Dermis microvascular lymphatic vessel endothelial cell (primary cell): ENCODE data around the gene TADA1. TPM values are rescaled to one million over a fixed set of nuclear protein-coding genes. Genes with fewer than 3 reads are reported as not detected.

Source experiments
- DNase-seq, 2 donors: peaks; one replicate each; pipeline versions ENCODE4 v3.0.0 to v3.0.0-alpha.2; 2010; ENCODE audit warnings: low read depth in 2 of 2
- total RNA-seq: library from RNA; depleted of rRNA; stranded (reverse); fragments of >200 nt; gene quantifications from 2 replicates; pipeline ENCODE4 v1.2.1, GENCODE V29; 2014

Gene TADA1, protein sequence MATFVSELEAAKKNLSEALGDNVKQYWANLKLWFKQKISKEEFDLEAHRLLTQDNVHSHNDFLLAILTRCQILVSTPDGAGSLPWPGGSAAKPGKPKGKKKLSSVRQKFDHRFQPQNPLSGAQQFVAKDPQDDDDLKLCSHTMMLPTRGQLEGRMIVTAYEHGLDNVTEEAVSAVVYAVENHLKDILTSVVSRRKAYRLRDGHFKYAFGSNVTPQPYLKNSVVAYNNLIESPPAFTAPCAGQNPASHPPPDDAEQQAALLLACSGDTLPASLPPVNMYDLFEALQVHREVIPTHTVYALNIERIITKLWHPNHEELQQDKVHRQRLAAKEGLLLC
- total RNA-seq = 8.3 and 10.1 TPM in 2 replicates

DNA sequence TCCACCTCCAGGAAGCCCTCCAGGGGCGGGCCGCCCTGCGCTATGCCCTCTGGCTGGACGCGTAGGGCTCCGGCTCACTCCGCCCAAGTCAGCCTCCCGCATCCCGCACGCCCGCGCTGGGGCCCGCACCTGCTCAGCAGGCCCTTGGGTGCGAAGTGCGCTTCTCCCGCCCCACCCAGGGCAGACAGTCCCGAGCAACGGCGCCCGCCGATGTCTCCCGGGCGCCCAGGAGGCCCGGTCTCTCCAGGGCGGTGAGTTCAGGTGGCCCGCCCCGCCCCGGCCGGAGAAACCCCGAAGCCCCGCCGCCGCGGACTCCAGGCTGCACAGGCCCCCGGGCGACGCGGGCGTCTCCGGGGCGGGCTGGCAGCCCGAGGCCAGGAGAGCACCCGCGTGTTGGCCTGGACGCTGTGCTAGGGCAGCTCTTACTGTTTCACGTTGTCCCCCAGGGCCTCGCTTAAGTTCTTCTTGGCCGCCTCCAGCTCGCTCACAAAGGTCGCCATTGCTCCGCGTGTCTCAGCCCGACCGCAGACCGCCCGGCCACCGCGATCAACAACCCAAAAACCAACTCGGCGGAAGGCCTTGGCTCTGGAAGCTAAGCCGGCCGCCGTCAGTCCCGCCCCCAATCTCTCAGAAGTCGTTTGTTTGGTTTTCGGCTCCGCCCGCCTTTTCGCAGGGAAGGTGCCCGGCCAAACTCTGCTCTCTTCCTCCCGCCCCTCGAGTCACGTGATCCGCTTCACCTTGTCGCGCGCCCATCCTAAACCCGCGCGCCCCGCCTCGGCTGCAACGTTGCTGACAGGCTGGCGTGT is at the start of gene TADA1:
Gene TADA1, minus strand, starts transcription at position 531 of the 806 bp plus-strand sequence. Its CDS starts 31 bp downstream, at position 500.
- peak; percentile 94 to 98 for DNase-seq

DNA sequence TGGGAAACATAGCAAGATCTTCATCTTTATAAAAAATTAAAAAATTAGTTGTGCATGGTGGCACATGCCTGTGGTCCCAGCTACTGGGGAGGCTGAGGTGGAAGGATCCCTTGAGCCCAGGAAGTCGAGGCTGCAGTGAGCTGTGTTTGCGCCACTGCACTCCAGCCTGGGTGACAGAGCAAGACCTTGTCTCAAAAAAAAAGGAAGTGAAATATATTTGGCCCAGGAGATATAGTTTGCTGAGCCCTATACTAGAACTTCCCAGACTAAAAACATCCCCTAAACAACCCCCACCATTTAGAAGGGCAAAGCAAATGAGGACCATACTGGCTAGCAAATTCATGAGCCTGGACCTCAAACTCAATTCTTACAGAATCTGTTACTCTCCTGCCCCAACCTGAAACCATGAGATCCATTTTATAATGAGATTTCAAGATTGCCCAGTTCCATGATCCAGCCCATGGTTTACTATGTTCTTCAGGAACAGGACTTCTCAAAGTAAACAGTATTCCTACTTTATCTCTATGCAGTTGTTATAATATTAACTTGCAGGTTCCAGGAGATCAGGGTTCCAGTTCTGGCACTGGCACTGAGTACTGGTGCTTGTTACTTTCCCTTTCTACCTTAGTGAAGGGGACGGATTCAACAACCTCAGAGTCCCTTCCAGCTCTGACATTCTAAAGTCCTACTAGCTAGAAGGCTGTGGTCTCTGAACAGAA is 48.9 kb upstream of the TADA1 start:
- no peak for DNase-seq

DNA sequence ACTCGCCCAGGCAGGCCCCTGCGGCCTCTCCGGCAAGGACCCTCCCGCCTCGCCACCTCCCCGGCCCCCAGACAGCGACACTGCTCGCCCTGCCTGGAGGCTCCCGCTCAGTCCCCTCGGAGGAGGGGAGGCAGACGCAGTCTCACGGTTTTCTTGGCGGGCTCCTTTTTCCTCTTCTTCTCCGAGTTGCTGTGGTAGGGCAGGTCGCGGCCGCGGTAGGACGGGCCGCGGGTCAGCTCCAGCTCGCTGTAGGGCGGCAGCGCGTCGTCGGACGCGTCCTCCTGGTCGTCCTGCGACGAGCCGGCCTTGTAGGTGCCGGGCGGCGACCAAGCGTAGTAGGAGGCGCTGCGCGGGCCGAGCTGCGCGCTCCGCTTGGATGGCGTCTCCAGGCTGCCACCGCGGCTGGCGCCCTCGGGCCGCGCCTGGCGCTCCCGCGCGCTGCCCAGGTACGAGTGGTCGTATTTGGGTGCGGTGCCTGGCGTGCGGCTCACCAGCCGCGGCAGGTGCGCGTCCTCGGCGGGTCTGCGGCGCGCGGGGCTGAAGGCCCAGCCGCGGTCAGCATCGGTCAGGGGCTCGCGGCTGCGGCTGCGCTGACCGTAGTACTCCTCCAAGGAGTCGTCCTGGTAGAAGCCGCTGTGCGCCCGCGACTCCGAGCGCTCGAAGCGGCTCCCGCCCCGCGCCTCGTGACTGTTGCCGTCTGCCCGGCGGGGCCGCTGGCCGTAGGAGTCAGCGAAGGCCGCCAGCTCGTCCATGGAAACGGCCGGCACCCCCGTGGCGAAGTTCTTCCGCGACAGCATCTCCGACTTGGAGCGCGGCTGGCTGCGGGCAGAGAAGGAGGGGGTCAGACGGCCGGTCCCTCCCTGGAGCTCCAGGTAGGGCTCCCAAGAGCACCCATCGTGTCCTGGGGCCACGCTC is 44.8 kb upstream of the TADA1 start:
- peak in 1 of 2 donors; percentile 11 for DNase-seq

DNA sequence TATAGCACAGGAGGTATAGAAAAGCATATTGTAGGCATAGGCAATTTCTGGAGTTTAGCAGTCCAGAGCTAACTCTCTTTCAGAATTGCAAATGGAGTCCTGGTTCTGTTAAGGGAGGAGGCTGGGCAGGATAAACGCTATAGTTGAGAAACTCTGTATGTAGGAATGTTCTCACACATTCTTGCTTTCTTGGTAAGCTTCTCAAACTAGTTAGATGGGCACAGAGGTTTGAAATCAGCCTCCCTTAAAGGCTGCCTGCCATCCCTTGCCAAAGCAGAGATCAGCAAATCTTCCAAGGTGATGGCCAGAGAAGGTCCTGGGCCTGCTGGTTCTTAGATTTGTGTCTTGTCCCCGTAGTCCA is 42.9 kb upstream of the TADA1 start:
- DNase-seq = no peak

DNA sequence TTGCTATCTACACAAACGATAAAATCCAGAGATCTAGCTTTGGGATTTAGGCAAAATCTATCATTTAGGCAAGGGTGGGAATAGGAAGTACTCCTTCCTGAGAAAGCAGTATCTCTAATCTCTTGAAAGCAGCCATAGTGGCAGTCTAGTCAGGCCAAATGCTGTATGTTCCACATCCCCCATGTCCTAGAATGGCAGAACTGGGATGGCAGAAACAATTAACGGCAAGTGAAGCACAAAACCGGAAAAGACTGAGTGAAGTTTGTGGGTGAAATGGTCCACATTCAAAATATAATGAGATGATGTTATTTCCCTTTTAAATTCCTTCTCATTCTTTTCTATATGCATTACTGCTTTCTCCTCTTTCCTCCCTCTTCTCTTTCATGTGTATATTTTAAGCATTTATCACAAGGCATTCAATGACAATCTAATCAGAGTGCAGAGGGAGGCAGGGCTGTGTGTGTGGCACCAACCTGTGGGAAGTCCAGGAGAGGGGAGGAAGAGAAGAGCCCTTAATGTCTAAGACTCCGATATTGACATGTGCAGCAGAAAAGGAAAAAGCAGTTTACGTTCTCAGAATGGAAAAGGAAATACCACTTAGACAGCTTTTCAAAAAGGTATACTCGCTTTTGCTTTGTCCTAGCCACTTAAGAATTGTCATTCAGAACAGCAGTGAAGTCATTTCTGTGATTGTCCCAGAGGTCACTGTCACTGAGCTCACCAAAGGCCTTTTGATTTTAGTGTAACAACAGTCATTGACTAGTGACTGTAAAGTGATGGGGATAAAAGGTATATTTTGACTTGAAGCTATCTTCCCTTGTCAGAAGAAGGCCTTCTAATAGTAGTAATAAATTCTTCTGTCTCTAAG is 42.3 kb upstream of the TADA1 start:
- no peak for DNase-seq

DNA sequence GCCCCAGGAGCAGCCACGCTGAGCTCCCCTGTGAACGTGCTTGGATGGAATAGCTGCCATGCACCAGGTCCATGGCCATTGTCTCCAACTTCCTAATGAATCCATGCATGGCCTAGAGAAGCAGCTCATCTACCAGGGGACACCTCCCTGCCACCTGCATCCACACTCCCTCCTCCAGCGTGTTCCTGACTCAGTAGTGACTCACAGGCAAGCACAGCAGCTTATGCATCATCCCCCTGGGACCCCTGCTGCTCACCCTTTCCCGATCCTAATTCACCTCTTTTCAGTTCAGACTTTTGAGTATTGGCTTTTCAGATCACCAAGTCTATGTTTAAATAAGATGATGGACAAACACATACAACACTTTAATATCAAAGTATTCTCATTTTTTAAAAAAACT is 39.9 kb upstream of the TADA1 start:
- no peak for DNase-seq

DNA sequence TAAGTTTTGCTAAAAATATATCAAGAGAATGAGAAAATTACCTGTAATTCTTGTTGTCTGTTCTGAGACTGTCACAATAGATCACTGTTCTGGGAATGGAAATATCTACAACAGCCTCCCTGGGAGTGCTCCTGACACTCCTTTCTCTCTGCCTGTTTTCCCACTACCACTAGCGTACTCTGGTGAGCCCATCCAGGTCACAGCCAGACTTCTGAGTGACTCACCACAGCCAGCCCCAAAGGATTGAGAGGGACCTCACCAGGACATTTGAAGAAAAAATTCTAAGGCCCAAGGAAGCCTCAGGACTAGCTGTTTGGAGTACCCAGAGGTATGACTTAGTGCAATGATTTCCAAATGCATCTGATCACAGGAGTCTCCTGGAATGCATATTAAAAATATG is 39.0 kb upstream of the TADA1 start:
- no peak for DNase-seq

DNA sequence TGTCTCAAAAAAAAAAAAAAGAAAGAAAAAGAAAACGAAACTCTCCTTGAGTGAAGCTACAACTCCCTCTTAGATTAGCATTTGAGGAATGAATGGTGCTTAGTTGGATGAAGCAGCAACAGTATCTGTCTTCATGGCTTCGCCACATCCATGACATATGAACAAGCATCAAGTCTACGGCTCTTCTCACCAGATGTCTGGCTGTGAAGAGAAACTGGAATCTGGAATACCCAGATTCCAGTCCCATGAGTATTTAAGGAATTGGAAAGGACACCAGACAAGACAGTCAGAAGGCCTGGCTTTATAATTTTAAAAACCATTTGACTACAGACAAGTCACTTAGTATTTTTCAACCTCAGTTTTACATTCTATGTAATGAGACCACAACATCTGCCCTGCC is 38.0 kb upstream of the TADA1 start:
- no peak for DNase-seq

DNA sequence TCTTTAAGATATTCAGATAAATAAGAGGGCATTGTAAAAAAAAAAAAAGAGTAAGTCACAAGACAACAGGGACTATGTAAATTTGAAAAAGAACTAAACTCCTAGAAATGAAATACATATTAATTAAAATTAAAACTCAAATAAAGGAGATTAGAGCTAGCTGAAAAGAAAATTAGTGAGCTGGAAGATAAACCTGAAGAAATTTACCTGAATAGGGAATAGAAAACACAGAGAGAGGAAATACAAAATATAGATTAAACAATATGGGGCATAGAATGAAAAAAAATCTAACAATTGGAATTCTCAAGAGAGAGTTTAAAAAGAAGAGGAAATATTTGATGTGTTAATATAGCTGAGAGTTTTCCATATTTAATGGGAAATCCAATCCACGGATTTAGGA is 35.6 kb upstream of the TADA1 start:
- DNase-seq = no peak

DNA sequence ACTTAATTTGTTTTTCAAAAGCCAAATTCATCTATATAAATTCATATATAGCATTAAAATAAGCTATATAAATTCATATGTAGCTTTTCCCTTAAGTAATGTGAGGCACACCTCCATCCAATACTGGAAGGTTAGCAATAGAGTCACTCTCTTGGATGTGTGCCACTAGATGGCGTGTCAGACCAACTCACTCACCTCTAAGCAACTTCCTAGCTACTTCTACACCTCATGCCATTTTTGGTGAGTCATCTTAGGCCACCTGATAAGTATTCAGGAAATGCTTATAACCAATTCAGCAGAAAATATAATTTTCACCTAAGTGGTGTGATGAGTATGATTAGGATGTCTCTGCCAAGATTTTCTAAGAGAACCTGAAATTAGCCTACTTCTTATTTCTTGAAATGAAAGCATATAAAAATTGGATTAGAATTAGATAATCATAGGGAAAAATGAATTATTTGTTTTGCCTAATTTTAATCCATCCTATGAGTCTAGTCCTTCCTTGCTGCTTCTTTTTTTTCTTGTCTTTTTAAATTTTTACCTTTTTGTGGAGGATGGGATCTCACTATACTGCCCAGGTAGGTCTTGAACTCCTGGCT is 34.4 kb upstream of the TADA1 start:
- peak; percentile 90 to 92 for DNase-seq

DNA sequence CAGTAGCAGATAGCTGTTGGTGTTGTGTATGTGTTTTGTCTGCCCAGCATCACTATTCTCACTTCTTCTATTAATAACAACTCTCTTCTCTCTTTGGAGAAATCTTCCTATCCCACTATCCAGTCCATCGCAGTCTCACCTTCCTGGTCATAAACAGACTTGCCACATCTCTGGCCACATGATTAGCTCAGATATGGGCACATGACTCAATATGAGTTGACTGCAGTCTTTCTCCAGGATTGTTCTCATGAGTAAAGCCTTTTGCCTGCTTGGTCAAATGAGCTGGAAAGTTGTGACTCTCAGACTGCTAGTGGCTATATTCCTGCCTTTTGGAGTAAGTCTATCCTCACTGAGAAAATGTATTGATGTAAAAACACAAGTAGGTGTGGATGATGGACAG is 32.9 kb upstream of the TADA1 start:
- DNase-seq = no peak

DNA sequence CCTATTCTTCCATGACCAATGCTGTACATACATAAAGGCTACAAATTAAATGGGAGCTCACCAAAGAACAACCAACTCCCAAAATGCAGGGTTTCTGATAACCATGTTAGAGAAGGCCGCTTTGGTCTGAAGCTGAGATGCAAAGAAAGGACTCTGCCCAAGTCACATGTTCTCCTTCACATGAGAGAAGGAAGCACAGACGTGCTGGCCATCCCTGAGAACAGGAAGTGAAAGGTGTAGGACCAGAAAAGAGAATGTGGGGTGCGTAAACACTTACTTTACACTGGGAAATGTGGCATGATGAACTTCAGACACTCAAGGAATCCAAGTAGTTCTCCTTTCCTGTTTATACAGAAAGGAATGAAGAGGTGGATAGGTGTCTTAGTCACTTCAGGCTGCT is 31.7 kb upstream of the TADA1 start:
- DNase-seq = no peak

DNA sequence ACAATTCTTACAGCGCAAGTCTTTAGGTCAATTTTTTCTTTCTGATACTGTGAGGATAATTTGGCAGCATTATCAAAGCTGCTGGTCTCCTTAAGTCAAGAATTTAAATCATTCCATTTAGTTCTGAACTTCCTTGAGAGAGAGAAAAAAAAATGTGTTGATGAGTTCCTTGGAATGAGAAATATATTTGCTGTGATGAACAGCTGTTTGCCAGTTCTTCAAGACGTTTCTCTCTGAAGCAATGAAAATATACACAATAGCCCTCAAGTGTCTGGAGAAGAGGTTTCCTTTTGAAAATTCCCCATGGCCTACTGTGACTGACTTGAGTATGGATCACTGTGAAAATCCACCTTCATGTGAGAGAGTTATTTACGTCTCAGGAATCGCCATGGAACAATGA is 31.0 kb upstream of the TADA1 start:
- DNase-seq = no peak

DNA sequence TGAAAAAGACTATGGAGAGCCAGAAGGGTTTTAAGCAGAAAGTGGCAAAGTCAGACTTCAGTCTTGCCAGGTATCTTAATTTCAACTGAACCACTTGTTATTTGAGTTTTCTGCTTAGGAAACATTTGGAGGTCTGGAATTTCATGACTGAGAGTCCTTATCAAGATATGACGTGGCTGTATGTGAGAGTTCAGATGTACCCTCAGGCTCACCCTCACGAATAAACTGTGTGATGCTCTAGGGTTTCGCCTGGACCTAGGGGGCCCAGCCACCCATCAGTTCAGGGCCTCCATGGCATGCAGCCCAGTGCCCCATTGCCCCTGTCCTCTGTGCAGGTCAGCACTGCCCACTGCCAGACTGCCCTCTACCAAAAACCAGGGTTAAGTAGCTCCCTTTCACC is 30.6 kb upstream of the TADA1 start:
- DNase-seq = no peak

DNA sequence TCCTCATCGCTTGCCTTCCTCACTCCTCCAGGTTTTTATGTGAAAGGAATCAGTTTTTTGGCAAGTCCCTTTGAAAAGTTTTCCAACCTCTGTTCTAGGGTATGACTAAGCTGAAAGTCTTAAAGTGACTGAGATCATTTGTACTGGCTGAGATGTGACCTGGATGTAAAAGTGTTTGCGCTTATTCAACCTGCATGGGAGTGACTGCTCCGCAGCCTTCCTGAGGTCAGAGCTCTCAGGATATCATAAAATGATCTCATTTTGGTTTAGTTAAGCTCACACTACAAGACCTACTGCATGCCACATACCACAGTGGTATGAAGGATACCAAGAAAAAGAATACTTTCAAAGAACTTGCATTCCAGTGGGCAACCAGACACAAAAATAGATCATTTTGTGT is 29.8 kb upstream of the TADA1 start:
- DNase-seq = peak in 1 of 2 donors; percentile 34

DNA sequence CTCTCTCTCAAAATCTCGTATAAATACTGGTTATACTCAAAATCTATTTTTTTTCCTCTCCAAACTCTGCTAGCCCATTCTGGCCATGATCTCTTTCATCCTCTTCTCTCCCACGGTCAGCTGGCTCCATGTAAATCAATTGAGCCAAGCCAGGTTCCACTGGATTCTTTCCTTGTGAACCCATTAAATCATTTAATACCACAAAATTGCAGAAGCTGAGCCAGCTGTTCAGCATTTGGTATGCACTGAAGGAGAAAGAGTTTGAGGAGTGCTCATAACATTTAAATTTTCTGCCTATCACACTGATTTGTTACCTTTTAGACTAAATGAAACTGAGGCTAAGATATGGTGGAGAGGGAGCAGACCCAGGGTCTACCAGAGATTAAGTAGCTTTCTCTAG is 29.1 kb upstream of the TADA1 start:
- no peak for DNase-seq

DNA sequence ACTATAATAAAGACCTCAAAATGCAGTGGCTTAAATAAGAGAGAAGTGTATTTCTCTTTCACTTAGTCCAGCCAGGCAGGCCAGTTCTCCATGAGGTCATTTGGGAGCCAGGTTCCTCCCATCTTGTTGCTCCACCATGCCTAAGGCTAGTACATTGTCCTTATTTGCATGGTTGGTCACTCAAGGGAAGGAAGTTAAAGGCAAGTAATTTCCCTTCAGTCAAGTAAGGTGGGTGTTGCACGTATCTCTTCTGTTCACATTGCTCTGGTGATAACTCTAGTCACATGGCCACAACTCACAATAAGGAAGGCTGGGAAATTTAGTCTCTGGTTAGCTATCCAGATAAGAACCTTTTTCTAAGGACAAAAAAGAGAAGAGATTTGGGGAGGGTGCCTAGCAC is 27.2 kb upstream of the TADA1 start:
- no peak for DNase-seq

DNA sequence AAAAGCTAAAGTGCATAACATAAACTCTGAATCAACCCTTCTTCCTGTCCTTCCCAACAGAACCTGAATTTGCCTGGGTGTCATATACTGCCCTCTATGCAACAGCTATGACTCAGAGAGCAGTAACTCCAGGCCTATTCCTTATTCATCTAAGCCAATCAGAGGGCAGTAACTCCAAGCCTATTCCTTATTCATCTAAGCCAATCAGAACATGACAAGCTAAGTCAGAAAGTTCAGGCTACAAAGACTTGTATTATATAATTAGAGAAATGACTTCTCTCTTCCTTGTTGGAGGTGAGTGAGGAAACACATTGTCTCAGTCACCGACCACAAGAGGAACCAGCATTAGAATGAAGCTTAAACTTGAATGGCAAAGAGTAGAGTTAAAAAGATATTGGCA is 26.2 kb upstream of the TADA1 start:
- DNase-seq = peak in 1 of 2 donors; percentile 5

DNA sequence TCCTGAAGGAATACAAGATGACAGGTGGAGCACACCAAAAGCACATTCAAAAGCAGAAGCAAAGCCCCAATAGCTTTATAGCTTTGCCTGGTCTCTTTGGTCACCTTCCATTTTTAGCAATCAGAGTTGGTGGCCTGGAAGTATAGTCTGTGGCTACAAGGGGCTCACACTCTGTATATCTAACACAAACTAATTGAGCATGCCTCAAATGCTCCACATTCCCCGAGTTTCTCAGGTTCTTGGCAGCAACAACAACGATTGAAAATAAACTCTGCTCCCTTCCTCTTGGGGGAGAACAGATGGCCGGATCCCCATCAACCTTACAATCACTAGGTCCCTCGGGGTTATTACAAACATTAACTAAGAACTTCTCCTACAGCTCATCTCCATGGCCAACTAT is 24.9 kb upstream of the TADA1 start:
- DNase-seq = no peak

DNA sequence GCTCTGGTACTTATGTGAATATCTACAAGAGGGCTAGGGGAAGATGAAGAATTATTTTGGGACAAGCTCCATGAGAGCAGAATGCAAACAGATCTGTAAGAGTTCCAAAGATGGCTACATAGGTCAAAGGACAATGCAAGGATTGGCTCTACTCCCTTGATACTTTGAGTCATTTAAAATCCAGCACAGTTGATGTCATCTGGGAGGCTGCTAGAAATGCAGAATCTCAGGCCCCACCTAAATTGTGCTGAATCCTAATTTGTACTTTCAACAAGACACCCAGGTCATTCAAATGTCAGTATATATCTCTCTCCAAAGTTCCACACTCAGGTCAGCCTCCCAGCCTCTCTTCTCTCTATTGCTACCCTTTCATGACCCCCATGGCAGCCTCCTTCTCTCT is 23.7 kb upstream of the TADA1 start:
- DNase-seq = no peak
